OCI-LY7 (cell line): ENCODE results near the gene SFT2D2. TPM values are rescaled to one million over a fixed set of nuclear protein-coding genes. Genes with fewer than 3 reads are reported as not detected.

Source experiments
- BruUV-seq: library from RNA; stranded (reverse); fragments of 400-500 nt; replicated peaks from 2 replicates; lab custom pipeline; 2021; lab: Mats Ljungman, UMichigan
- CTCF ChIA-PET: fragments of 300-600 bp; sonication (Branson Sonifier 250); formaldehyde crosslinking; loops from one replicate; lab custom pipeline; 2022; ENCODE audit warnings: antibody characterized with exemption; ENCODE audit not compliant: unreplicated experiment; lab: Charles Lee
- POLR2A ChIA-PET: fragments of 300-600 bp; sonication (Branson Sonifier 250); formaldehyde crosslinking; loops from one replicate; lab custom pipeline; 2022; ENCODE audit warnings: antibody characterized with exemption; lab: Charles Lee
- DNase-seq: peaks from one replicate; pipeline ENCODE4 v3.0.0-alpha.2; 2015; ENCODE audit warnings: low spot score
- H2AFZ ChIP-seq: fragments of 200-600 bp; sonication (generic), shearing (Covaris generic); 2 replicates; pipeline ENCODE4 v1.6.1; 2014; ENCODE audit warnings: mild to moderate bottlenecking, antibody characterized with exemption, low read length, moderate library complexity
- H3K27ac ChIP-seq: fragments of 200-600 bp; sonication (generic); 2 replicates; pipeline ENCODE4 v1.5.1; 2014; ENCODE audit warnings: mixed run types, low read depth, mild to moderate bottlenecking, moderate library complexity, low read length, inconsistent platforms; ENCODE audit not compliant: poor library complexity, severe bottlenecking
- H3K36me3 ChIP-seq: fragments of 200-600 bp; sonication (generic); 2 replicates; pipeline ENCODE4 v1.6.1; 2014; ENCODE audit warnings: mild to moderate bottlenecking, antibody characterized with exemption, low read length, moderate library complexity, mixed read lengths; ENCODE audit not compliant: insufficient read depth
- H3K4me1 ChIP-seq: fragments of 200-600 bp; sonication (generic); 2 replicates; pipeline ENCODE4 v1.5.1; 2014; ENCODE audit warnings: mild to moderate bottlenecking, low read length; ENCODE audit not compliant: insufficient read depth, poor library complexity, severe bottlenecking
- H3K4me2 ChIP-seq: fragments of 200-600 bp; sonication (generic); 2 replicates; pipeline ENCODE4 v1.6.1; 2014; ENCODE audit warnings: mild to moderate bottlenecking, low read length
- H3K4me3 ChIP-seq: fragments of 200-600 bp; sonication (generic); 2 replicates; pipeline ENCODE4 v1.5.1; 2014; ENCODE audit warnings: mild to moderate bottlenecking, low read depth, low read length; ENCODE audit not compliant: poor library complexity, severe bottlenecking
- H3K79me2 ChIP-seq: fragments of 200-600 bp; sonication (generic); 2 replicates; pipeline ENCODE4 v1.6.1; 2016; ENCODE audit warnings: low read depth, mild to moderate bottlenecking, low read length, moderate library complexity, mixed read lengths; ENCODE audit not compliant: insufficient read depth
- H3K9me2 ChIP-seq: fragments of 200-600 bp; sonication (generic); 2 replicates; pipeline ENCODE4 v1.6.1; 2016; ENCODE audit warnings: mild to moderate bottlenecking, low read length, mixed read lengths; ENCODE audit not compliant: insufficient read depth
- H3K9me3 ChIP-seq: fragments of 200-600 bp; sonication (generic); 2 replicates; pipeline ENCODE4 v1.6.1; 2014; ENCODE audit warnings: mild to moderate bottlenecking, mixed run types, low read length, mixed read lengths
- H4K20me1 ChIP-seq: fragments of 200-600 bp; sonication (generic); 2 replicates; pipeline ENCODE4 v1.6.1; 2014; ENCODE audit warnings: mild to moderate bottlenecking, antibody characterized with exemption, low read length, moderate library complexity, mixed read lengths; ENCODE audit not compliant: insufficient read depth
- EZH2phosphoT487 ChIP-seq: fragments of 200-600 bp; sonication (generic); IDR thresholded peaks from 2 replicates; pipeline ENCODE4 v1.6.1; 2018; ENCODE audit warnings: low read depth, borderline replicate concordance, mild to moderate bottlenecking, mixed run types, antibody characterized with exemption, low read length, moderate library complexity, mixed read lengths
- intact Hi-C: fragments of 100-400 bp; cut with micrococcal nuclease; formaldehyde crosslinking; loops from one replicate; pipeline ENCODE4 v1.10.0; 2022; ENCODE audit not compliant: unreplicated experiment
- total RNA-seq, 2 experiments: library from RNA; depleted of rRNA in 1 of 2; stranded (reverse); fragments of >200 nt in 1 of 2; shearing (Covaris generic) in 1 of 2; gene quantifications; 2 replicates each; pipeline ENCODE4 v1.2.3, GENCODE V29; 2014 to 2022
- TF ChIP-seq, protein P1 (sequence below): fragments of 200-600 bp; sonication (generic); conservative IDR thresholded peaks from 2 replicates; pipeline ENCODE4 v1.5.1; 2014; ENCODE audit warnings: mild to moderate bottlenecking, antibody characterized with exemption, low read length, moderate library complexity, mixed read lengths

The SFT2D2 gene
- total RNA-seq, 2 experiments from 2014 or later, result 22.3 to 50.0 TPM

DNA sequence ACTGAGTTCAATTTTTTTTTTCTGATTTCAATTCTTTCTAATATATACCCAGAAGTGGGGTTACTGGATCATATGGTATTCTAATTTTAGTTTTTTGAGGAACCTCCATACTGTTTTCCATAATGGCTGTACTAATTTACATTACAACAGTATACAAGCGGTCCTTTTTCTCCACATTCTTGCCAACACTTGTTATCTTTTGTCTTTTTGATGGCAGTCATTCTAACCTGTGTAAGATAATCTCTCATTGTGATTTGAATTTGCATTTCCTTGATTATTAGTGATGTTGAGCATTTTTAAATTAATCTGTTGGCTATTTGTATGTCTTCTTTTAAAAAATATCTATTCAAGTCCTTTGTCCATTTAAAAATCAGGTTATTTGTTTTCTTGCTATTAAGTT lies 33.8 kb downstream of the SFT2D2 start:
- H3K79me2 ChIP-seq, result no peaks in the 10 kb centered on the region
- intact Hi-C loops, result no loop called here
- DNase-seq, result no peak
- no peak overlapping the region for H3K4me3 ChIP-seq
- BruUV-seq, result no TSS peak
- peaks cover 7% of the 10 kb centered on the region for H3K36me3 ChIP-seq
- no peaks in the 10 kb centered on the region for H3K9me2 ChIP-seq
- H2AFZ ChIP-seq, result no peak overlapping the region
- peaks cover 12% of the 10 kb centered on the region for H3K9me3 ChIP-seq
- CTCF ChIA-PET, result no interaction called here
- H4K20me1 ChIP-seq, result no peaks in the 10 kb centered on the region
- no peak overlapping the region for H3K4me2 ChIP-seq
- no peak overlapping the region for H3K27ac ChIP-seq
- TF ChIP-seq, protein P1, sequence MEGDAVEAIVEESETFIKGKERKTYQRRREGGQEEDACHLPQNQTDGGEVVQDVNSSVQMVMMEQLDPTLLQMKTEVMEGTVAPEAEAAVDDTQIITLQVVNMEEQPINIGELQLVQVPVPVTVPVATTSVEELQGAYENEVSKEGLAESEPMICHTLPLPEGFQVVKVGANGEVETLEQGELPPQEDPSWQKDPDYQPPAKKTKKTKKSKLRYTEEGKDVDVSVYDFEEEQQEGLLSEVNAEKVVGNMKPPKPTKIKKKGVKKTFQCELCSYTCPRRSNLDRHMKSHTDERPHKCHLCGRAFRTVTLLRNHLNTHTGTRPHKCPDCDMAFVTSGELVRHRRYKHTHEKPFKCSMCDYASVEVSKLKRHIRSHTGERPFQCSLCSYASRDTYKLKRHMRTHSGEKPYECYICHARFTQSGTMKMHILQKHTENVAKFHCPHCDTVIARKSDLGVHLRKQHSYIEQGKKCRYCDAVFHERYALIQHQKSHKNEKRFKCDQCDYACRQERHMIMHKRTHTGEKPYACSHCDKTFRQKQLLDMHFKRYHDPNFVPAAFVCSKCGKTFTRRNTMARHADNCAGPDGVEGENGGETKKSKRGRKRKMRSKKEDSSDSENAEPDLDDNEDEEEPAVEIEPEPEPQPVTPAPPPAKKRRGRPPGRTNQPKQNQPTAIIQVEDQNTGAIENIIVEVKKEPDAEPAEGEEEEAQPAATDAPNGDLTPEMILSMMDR, result no peak
- TF ChIP-seq EZH2phosphoT487, result no peak
- H3K4me1 ChIP-seq, result no peaks in the 10 kb centered on the region
- POLR2A ChIA-PET, result no interaction called here

- CTCF ChIA-PET, result no interaction called here
Observed at GRCh38 chr1:168260393-168260792, 34.6 kb downstream of the SFT2D2 start.

DNA sequence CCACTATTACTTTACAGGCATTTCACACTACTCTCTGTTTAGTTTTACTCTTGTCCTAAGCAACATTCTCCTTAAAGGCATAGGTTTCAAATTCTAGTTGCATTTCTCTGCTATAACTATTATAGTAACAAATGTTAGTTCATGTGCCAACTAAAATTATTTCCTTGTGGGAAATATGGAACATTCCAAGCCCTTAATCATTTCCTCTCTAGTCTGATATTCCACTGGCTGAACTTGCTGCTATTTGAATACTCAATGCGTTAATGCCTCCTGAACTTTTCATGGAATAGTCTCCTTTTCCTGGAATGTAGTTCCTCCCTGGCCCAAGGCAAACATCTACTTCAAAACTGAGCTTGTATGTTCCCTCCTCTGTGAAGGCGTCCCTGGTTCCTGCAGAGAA lies 35.6 kb downstream of the SFT2D2 start:
- Histone ChIP-seq H3K9me2 (no peaks in the 10 kb centered on the region), H4K20me1 (no peaks in the 10 kb centered on the region), H3K4me3 (no peak overlapping the region), H3K36me3 (no peaks in the 10 kb centered on the region), H3K4me1 (no peaks in the 10 kb centered on the region), H2AFZ (no peak overlapping the region), H3K27ac (no peak overlapping the region), H3K79me2 (no peaks in the 10 kb centered on the region), H3K9me3 (peaks cover 10% of the 10 kb centered on the region; the same call in 1 of the 2 replicates), H3K4me2 (no peak overlapping the region)
- no TSS peak for BruUV-seq
- POLR2A ChIA-PET, result no interaction called here
- intact Hi-C loops, result no loop called here
- no peak for TF ChIP-seq EZH2phosphoT487
- TF ChIP-seq, protein P1, result no peak
- DNase-seq, result no peak
- CTCF ChIA-PET, result no interaction called here

More at GRCh38 chr1:168260393-168260792, 34.6 kb downstream of the SFT2D2 start:
- Histone ChIP-seq H3K27ac (no peak overlapping the region), H3K4me2 (no peak overlapping the region), H3K4me3 (no peak overlapping the region), H3K4me1 (no peaks in the 10 kb centered on the region), H3K9me2 (no peaks in the 10 kb centered on the region), H2AFZ (no peak overlapping the region), H4K20me1 (no peaks in the 10 kb centered on the region), H3K9me3 (peaks cover 14% of the 10 kb centered on the region; the same call in 1 of the 2 replicates), H3K36me3 (no peaks in the 10 kb centered on the region; the same call in 1 of the 2 replicates), H3K79me2 (no peaks in the 10 kb centered on the region)
- intact Hi-C loops, result no loop called here
- no TSS peak for BruUV-seq
- POLR2A ChIA-PET, result interaction anchor here (0.6 kb wide), 2 partner anchors 26 to 82 kb away, joined by 3 to 4 read pairs; partner anchors contain the start of gene TIPRL
- no peak for DNase-seq
- TF ChIP-seq EZH2phosphoT487, result no peak
- TF ChIP-seq, protein P1, result no peak
